NCI-H1694 treated with DMSO at 0.1 percent for 48 hours (cell line): ENCODE data around the gene KCNQ1.

Source experiments
- DNase-seq: peaks from one replicate; lab custom pipeline; 2025; lab: John Stamatoyannopoulos, UW

Gene KCNQ1

GRCh38 chr11:2580061-2580421 lies 135.2 kb downstream of the KCNQ1 start:
- DNase-seq = no peak

GRCh38 chr11:2580571-2581001 lies 135.8 kb downstream of the KCNQ1 start:
- DNase-seq = no peak

DNA sequence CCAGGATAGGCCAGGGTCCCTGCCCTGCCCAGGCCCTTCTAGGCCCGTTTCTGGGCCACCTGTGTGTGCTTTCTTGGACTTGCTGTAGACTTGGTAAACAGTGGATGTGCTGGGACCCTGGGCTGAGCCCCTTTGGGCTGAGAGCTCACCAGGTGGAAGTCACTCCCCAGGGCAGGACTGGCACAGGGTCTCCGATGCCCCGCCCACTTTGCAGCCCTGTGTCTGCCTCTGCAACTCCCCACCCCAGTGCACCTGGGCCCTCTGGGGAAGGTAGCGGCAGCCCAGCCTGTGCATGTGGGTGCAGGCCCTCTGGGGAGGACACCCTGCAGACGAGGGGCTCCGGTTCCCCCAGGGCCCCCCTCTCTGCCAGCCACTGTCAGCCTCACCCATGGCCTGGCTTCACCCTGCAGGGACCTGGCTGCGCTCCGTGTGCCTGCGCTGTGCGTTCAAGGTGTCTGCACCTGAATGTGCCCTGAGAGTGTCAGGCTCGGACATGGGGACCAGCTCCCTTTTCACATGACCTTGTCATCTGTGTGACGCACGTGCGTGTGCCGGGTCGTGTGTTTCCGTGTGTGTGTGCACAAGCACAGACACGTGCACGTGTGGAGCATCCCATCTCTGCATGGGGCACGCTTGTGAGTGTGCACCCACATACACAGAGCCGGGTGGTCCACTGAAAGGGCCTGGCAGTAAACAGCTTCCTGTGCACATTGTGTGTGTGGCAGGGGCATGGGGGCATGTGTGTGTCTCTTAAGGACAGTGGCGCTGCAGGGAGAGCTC lies 136.5 kb downstream of the KCNQ1 start:
- no peak for DNase-seq

- DNase-seq = no peak
These were observed 137.1 kb downstream of the KCNQ1 start for GRCh38 chr11:2581931-2582350.

- no peak for DNase-seq
These were observed 137.6 kb downstream of the KCNQ1 start for GRCh38 chr11:2582351-2582945.

DNA sequence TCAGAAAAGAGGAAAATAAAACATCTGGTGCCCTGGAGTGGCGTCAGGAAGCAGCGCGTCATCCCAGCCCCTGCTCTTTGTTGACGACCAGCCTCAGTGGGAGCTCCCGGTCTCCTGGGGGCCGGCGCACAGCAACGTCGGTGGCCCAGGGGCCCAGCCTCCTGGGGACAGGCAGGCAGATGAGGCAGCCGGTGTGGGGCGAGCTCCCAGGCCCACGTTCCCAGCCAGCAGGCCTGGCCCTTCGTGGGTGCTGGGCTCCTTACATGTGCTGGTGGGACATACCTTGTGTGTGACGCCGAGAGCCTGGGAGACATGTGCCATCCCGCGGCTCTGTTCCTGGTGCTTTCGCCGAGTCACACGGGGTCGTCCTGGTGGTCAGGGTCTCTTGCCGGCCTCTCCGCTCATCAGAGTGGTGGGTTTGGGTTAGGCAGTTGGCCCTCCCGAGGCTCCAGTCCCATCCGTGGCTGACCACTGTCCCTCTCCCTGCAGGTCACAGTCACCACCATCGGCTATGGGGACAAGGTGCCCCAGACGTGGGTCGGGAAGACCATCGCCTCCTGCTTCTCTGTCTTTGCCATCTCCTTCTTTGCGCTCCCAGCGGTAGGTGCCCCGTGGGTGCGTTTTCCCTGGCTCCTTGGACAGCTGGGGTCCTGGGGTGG lies 138.3 kb downstream of the KCNQ1 start:
- no peak for DNase-seq

GRCh38 chr11:2583605-2583958 lies 138.8 kb downstream of the KCNQ1 start:
- no peak for DNase-seq

DNA sequence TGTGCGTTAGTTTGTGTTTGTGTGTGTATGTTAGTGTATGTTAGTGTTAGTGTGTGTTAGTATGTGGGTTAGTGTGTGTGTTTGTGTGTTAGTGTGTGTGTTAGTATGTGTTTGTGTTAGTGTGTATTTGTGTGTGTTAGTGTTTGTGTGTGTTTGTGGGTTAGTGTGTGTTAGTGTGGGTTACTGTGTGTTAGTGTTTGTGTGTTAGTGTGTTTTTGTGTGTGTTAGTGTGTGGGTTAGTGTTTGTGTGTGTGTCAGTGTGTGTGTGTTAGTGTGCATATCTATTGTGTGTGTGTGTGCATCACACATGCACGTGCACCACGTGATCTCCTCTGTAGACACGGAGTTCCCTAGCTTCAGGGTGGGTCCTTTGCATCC lies 139.6 kb downstream of the KCNQ1 start:
- DNase-seq = no peak

GRCh38 chr11:2584812-2585565 lies 140.2 kb downstream of the KCNQ1 start:
- DNase-seq = no peak

DNA sequence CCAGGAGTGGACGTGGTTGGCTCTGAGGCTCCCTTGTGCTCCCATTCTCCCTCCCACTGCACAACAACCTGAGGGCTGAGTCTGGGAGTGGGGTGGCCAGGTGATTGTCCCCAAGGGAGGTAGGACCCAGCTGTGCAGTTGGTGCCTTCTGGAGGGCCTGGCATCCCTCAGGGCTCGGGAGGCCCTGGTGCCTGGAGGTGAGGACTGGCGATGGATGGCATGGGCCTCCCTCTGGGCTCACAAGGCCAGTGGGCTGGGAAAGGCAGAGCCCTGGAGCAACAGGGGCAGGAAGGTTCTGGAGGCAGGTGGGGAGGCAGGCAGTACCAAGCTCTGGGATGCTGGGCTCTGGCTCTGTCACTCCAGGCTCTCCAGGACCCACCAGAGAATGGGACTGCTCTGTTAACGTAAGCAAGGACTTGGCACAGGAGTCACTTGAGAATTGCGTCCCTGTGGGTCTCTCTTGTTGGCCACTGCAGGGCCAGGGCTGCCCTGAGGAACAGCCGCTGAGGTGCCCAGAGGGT lies 140.8 kb downstream of the KCNQ1 start:
- no peak for DNase-seq

DNA sequence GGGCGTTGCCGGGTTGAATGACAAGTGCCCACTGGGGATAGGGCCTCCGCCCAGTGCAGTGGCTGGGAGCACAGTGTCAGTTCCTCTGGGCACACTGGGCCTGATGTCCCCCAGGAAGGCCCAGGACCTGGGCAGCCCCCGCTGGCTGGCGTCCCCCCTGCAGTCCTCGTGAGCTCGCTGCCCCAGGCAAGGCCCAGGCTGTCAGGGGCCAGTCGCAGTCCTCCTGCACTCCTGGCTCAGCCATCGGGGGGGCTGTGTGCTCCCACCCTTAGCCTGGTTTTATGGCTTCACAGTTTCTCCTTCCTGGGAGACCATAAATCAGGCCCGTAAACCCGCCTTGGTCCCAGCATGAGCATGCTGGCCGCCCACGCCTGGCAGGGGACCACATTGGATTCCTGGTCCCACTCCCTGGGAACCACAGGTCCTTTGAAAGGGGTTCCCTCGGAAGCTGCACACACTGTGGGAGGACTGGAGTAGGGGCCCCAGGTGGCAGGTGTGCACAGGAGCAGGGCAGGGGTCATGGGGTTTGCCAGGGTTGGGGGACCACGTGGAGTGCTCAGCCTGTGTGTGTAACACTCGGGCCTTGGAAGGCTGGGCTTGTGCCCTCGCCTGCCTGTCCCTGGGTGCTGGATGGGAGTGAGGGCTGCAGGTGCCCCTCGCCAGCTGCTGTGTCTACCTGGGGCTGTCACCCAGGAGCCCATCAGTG lies 141.4 kb downstream of the KCNQ1 start:
- DNase-seq = no peak

GRCh38 chr11:2586793-2587131 lies 142.0 kb downstream of the KCNQ1 start:
- no peak for DNase-seq

- no peak for DNase-seq
These were observed 142.5 kb downstream of the KCNQ1 start for GRCh38 chr11:2587132-2587930.

- no peak for DNase-seq
These were observed 143.4 kb downstream of the KCNQ1 start for GRCh38 chr11:2587976-2588748.

DNA sequence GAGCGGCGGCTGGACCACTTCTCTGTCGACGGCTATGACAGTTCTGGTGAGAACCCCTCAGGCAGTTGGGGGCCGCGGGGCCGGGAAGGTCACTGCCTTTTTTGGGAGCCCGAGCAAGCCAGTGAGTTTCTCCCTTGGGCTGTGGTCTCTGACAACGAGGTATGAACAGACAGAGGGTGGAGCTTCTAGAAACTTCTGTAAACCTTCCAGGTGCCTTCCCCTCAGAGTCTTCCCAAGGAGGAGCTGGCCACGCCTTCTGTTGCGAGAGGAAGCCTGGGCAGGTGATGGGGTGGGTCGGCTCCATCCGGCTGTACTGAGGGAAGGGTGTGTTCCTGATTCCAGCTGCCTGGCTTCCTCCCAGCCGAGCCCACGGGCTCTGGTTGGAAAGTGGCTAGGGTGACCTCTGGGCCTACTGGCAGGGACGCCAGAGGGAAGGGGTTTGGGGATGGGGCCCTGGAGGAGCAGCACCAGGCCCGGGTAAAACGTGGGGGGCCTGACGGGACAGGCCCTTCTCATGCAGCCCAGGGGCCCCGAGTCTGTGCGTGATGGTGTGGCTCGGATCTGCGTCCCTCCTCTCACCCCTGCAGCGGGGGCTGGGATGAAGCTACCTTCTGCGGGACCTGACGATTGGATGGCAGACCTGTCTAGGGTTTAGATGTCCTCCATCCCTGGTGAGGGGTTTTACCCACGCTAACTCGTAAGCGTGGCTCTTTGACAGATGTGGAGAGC lies 144.2 kb downstream of the KCNQ1 start:
- no peak for DNase-seq

GRCh38 chr11:2589538-2589934 lies 144.7 kb downstream of the KCNQ1 start:
- no peak for DNase-seq

GRCh38 chr11:2590131-2590964 lies 145.5 kb downstream of the KCNQ1 start:
- no peak for DNase-seq

DNA sequence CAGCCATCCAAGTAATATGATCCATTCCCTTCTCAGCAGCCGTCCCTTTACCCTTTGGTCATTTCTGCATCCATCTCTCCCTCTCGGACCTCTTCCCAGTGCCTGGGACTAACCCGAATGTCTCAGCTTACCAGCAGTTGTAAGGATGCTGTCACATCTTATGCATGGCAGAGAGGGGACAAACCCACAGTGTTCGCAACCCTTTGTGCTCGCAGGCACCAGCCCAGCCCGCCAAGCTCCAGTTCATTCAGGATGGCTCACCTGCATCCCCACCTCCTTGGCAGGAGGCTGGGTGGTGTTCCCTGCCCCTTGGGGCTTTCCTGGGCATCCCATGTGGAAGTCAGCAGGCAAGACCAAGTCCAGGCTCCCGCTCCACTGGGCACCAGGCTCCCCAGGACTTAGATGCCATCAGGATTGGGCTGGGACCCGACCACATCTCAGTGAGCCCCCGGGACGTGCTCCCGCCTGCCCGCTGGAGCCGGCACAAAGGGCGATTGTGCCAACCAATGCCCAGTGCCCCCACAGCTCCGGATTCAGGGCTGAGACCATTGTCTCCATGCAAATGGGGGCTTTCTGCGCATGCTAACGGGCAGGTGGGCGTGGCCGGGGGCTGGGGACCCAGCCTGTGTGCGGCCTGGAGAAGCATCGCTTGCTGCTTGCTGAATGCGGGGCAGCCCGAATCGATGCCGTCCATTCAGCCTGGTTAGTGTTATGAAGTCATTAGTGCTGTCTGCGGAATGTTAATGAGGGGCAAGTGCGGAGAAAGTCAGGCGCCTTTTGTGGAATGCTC lies 146.4 kb downstream of the KCNQ1 start:
- no peak for DNase-seq
